HL-60/S4 (cell line): Measurements from ENCODE around the gene MAPK7.

Experiments
- in situ Hi-C: fragments of 300-500 bp; cut with MboI; formaldehyde crosslinking; loops from 2 replicates; pipeline ENCODE4 v1.14.3; 2022; ENCODE audit warnings: low sequenced_read_pairs

MAPK7 gene

GRCh38 chr17:19362277-19363113, 15.8 kb upstream of the MAPK7 start, which contains the start of gene B9D1:
B9D1 (minus strand) TSS chr17:19362723; CDS start chr17:19362569, 154 bp downstream.
- in situ Hi-C loops = loop anchor here (10.0 kb wide), 1 partner anchor 82 kb away; no protein-coding TSS in a partner anchor

DNA sequence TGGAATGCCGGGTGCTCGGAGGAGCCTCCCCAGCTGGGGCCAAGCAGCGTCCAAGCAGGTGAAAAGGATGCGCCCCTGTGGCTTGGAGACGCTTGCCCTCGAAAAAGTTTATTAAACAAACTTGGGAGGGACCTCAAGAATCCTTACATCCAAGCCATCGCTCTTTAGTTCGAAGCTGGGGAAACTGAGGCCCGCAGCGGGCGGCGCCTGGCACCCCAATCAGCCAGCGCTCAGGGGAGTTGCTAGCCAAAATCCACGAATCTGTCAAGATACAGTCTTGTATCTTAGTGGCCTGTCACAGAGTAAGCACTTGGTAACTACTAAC, 15.2 kb upstream of the MAPK7 start:
- in situ Hi-C loops = loop anchor here (10.0 kb wide), 1 partner anchor 82 kb away; no protein-coding TSS in a partner anchor

DNA sequence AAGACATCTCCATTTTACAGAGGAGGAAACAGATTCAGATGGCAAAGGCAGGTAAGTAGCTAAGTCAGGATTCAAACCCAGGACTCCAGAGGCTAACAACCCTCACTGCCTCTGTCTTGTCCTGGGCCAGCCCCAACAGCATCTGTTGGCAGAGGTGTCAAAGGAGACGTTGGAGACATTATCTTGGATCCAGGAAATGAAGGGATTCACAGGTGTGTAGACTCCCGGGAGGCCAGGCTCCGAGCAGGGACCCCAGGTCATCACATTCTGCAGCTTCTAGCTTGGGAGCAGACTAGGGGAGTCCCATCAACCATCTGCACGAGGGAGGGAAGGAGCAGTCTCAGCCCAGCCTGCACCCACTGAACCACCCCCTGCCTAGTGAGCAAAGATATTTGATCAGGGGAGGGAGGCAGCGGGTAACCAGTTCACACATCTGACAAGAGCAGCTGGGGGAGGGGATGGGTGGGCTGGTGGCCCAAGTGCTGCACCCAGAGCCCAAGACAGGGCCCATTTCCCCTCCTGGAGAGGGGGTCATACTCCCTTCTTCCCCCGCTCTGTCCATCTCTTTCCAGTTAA, 14.8 kb upstream of the MAPK7 start:
- in situ Hi-C loops = loop anchor here (10.0 kb wide), 1 partner anchor 81 kb away; no protein-coding TSS in a partner anchor

DNA sequence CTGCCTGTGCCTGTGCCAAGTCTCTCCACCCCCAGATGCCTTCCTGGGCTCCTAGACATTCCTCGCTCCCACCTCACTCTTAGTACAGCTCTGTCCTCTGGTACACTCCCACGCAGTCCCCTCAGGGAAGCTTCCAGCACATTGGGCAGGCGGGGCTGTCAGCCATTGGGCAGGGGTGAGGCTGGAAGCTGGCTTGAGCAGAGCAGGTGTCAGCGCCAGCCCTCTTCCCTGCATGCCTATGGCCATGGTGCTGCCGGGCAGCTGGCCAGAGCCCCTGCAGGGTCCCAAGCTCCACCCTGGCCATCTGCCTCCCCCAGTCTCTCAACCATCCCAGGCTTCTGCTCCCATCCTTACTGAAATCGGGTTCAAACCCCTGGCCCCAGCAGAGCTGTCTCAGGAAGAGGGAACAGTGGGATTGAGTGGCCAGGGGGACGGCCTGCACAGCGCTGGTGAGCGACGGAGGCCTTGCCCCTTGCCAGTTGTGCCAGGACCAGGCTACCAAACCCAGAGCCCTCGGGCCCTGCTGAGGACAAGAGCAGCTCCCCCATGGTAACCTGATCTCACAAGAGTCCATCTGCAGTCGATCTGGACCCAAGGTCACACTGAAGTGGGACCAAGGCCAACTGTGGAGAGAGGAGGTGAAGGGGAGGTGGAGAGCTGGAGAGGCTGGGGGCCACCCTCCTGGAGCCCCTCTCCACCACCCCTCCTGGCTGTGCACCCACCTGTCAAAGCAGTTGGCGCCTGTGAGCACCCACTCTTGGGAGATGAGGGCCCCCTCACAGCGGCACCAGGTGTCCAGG, 13.4 kb upstream of the MAPK7 start:
- in situ Hi-C loops = loop anchor here (10.0 kb wide), 1 partner anchor 80 kb away; no protein-coding TSS in a partner anchor

- in situ Hi-C loops = loop anchor here (10.0 kb wide), 1 partner anchor 79 kb away; no protein-coding TSS in a partner anchor
Measured at GRCh38 chr17:19365499-19365817, 12.8 kb upstream of the MAPK7 start.

- in situ Hi-C loops = loop anchor here (10.0 kb wide), 1 partner anchor 79 kb away; no protein-coding TSS in a partner anchor
Measured at GRCh38 chr17:19365833-19366636, 12.3 kb upstream of the MAPK7 start.

DNA sequence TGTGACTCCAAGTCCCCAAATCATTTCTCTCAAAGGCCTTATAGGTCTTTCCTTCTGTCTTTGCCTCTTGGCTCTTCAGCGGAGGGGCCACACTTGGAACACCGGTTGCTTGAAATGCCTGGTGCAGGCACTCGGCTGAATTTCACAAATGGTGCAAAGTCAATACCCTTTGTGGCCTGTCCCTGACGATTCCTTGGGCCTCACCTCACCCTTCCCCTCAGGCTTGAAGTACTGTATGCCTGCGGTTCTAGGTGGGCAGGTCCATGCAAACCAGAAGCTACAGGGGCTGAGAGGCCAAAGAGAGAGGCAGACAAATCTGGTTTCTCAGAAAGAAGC, 11.7 kb upstream of the MAPK7 start:
- in situ Hi-C loops = loop anchor here (10.0 kb wide), 1 partner anchor 78 kb away; no protein-coding TSS in a partner anchor

- in situ Hi-C loops = loop anchor here (10.0 kb wide), 1 partner anchor 77 kb away; no protein-coding TSS in a partner anchor
Measured at GRCh38 chr17:19368229-19368628, 10.1 kb upstream of the MAPK7 start.

DNA sequence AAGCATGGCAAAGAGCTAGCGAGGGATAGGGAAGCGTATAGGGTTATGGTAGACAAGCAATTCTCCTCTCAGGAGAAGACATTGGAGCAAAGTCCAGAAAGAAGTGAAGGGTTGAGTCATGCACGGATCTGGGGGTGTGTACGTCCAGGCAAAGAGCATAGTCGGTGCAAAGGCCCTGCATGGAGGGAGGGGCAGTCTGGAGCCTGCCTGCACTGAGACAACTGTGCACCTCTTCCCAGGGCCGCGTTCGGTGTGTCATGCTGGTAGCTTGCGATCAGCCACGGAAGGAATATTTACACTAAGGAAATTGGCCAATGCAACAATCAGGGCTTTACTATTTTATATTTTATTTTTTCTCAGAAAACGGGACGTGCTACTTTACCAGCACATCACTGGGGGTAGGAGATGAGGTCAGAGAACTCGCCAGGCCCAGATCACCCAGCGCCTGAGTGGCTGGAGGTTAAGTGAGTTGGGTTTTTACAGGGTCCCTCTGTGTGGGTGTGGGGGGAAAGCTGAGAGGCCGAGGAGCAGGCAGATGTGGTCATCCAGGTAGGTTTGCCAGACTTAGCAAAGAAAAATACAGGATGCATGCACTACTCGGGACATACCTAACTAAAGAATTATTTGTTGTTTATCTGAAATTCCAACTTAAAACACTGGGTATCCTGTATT, 9.1 kb upstream of the MAPK7 start:
- in situ Hi-C loops = loop anchor here (10.0 kb wide), 1 partner anchor 76 kb away; no protein-coding TSS in a partner anchor

GRCh38 chr17:19369846-19370492, 8.3 kb upstream of the MAPK7 start:
- in situ Hi-C loops = loop anchor here (10.0 kb wide), 1 partner anchor 75 kb away; no protein-coding TSS in a partner anchor

- in situ Hi-C loops = no loop called here
Measured at GRCh38 chr17:19370493-19370960, 7.8 kb upstream of the MAPK7 start.

- in situ Hi-C loops = no loop called here
Measured at GRCh38 chr17:19371259-19372010, 6.9 kb upstream of the MAPK7 start.

DNA sequence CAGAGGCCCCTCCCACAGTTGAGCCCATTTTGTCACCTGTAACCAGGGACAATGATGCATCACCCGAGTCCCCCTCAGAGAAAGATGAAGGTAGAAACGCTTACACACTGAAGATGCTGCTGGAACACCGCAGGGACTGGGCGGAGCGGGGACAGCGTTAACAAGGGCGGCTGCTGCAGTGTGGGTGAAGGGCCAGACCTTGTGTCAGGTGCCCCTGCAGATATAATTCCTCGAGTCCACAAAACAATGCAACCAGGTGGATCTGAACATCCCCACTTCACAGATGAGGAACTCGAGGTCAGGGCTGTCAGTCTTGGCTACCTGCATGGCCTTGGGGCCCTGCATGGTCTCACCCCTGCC, 6.3 kb upstream of the MAPK7 start:
- in situ Hi-C loops = no loop called here

DNA sequence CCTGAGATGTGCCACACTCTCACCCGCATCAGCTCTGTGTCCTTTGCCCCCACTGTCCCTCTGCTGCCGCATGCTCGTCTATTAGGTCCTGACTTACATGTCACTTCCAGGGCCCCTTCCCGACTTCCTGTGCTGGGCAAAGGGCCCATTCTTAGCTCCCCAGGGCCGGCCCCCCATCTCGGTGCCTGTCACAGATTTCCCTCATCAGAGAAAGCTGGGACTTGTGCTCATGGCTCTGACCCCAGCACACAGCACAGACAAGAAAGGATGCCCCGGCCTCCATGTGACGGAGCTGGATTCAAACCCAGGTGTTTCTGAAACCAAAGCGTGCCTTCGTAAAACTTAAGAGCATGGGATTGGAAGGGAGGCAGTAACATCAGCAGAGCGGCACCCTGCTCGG, 5.9 kb upstream of the MAPK7 start:
- in situ Hi-C loops = no loop called here

DNA sequence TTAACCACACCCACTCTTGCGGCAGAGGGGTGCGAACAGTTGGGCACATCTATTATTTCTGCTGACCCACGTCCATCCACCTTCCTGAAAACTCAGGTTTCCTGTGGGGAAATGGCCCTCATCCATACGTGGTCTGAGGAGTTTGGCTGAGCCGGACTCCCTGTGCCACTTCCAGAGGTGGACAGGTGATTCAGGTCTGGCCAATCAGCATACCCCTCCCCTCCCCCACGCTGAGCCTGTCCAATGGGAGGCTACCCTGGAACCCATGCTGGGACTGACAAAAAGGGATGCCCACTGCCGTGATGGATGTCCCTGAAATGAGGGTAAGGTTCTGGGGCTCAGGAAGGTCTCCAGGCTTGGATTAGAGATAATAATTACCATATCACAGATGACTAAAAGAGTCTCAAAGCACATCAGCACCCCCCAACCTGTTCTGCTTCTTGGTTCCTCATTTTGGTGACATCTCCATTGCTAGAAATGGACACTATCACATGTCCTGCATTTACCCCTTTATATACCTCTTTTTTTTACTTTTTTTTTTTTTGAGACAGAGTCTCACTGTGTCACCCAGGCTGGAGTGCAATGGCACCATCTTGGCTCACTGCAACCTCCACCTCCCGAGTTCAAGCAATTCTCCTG, 5.3 kb upstream of the MAPK7 start:
- in situ Hi-C loops = no loop called here

GRCh38 chr17:19374136-19374535, 4.2 kb upstream of the MAPK7 start:
- in situ Hi-C loops = no loop called here

- in situ Hi-C loops = no loop called here
Measured at GRCh38 chr17:19375732-19376131, 2.6 kb upstream of the MAPK7 start.

DNA sequence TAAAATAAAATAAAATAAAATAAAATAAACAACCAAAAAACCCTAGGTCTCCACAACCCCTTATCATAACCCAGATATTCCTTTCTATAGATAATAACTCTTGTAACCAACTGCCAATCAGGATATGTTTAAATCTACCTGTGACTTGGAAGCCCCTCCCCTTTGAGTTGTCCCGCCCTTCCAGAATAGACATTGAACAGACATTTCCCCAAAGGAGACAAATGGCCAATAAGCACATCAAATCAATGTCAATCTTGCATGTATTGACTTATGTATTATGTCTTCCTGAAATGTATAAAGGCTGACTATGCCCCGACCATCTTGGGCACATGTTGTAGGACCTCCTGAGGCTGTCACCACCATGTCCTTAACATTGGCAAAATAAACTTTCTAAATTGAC, 1.5 kb upstream of the MAPK7 start:
- in situ Hi-C loops = no loop called here
